Caco-2 (cell line): Measurements from ENCODE around the gene SPP1. TPM values are rescaled to one million over a fixed set of nuclear protein-coding genes. Genes with fewer than 3 reads are reported as not detected.

Experiments used
- BruUV-seq: library from RNA; stranded (reverse); fragments of 400-500 nt; replicated peaks from 2 replicates; lab custom pipeline; 2021; lab: Mats Ljungman, UMichigan
- CTCF ChIA-PET: fragments of 300-600 bp; sonication (Branson Sonifier 250); formaldehyde crosslinking; loops from one replicate; lab custom pipeline; 2022; ENCODE audit warnings: antibody characterized with exemption; lab: Charles Lee
- POLR2A ChIA-PET: fragments of 300-600 bp; sonication (Branson Sonifier 250); formaldehyde crosslinking; loops from one replicate; lab custom pipeline; 2022; ENCODE audit warnings: antibody characterized with exemption; lab: Charles Lee
- DNase-seq, 2 experiments: peaks; one replicate each; pipeline versions ENCODE4 v3.0.0 to v3.0.0-alpha.2; 2020 to 2022
- H3K27me3 ChIP-seq: replicated peaks from 2 replicates; pipeline ENCODE4 v1.6.0; 2011; ENCODE audit warnings: low read length; ENCODE audit not compliant: control insufficient read depth, insufficient read depth
- H3K36me3 ChIP-seq: 2 replicates; pipeline ENCODE4 v1.5.1; 2011; ENCODE audit warnings: low read length; ENCODE audit not compliant: control insufficient read depth, insufficient read depth
- H3K4me1 ChIP-seq: fragments of 250-450 bp; sonication (Bioruptor Pico); 2 replicates; pipeline ENCODE4 v1.5.1; 2020; ENCODE audit warnings: mild to moderate bottlenecking
- H3K4me3 ChIP-seq: 2 replicates; pipeline ENCODE4 v1.5.1; 2011; ENCODE audit warnings: low read depth, mild to moderate bottlenecking, control low read depth, low read length
- H3K9me3 ChIP-seq: fragments of 250-450 bp; sonication (Bioruptor Pico); 2 replicates; pipeline ENCODE4 v1.5.1; 2020; ENCODE audit warnings: mild to moderate bottlenecking, moderate library complexity
- H3K27ac Mint-ChIP-seq: one replicate; pipeline ENCODE4 v1.8.0; 2022; ENCODE audit warnings: mixed read lengths; ENCODE audit not compliant: unreplicated experiment
- H3K27me3 Mint-ChIP-seq: one replicate; pipeline ENCODE4 v1.8.0; 2022; ENCODE audit warnings: mixed read lengths; ENCODE audit not compliant: insufficient read depth, unreplicated experiment
- H3K36me3 Mint-ChIP-seq: one replicate; pipeline ENCODE4 v1.8.0; 2022; ENCODE audit warnings: mild to moderate bottlenecking, mixed read lengths; ENCODE audit not compliant: insufficient read depth, unreplicated experiment
- H3K4me1 Mint-ChIP-seq: one replicate; pipeline ENCODE4 v1.8.0; 2022; ENCODE audit warnings: low read depth, mixed read lengths; ENCODE audit not compliant: unreplicated experiment
- H3K4me3 Mint-ChIP-seq: one replicate; pipeline ENCODE4 v1.8.0; 2022; ENCODE audit warnings: mild to moderate bottlenecking, moderate library complexity, mixed read lengths; ENCODE audit not compliant: unreplicated experiment
- H3K9me3 Mint-ChIP-seq: one replicate; pipeline ENCODE4 v1.8.0; 2022; ENCODE audit warnings: mixed read lengths; ENCODE audit not compliant: unreplicated experiment
- intact Hi-C: fragments of 100-400 bp; cut with micrococcal nuclease; formaldehyde crosslinking; loops from one replicate; pipeline ENCODE4 v1.10.0; 2022; ENCODE audit not compliant: unreplicated experiment
- total RNA-seq: library from RNA; stranded (reverse); gene quantifications from 2 replicates; pipeline ENCODE4 v1.2.3, GENCODE V29; 2022
- TF ChIP-seq, protein P1 (sequence below), 2 experiments: fragments of 200-600 bp in 1 of 2; IDR thresholded peaks; 1 replicate in 1 of 2; 2 replicates in 1 of 2; pipeline versions ENCODE4 v1.5.1 to v1.8.0; 2011 to 2022; ENCODE audit warnings: antibody characterized with exemption in 1 of 2, control low read depth in 1 of 2, inconsistent platforms in 1 of 2, low read depth in 1 of 2, low read length in 1 of 2, mild to moderate bottlenecking in 1 of 2, moderate library complexity in 1 of 2; ENCODE audit not compliant: insufficient read depth in 1 of 2, severe bottlenecking in 1 of 2, unreplicated experiment in 1 of 2

The SPP1 gene
- total RNA-seq, 1 experiment from 2014 or later, result 0.77 TPM

DNA sequence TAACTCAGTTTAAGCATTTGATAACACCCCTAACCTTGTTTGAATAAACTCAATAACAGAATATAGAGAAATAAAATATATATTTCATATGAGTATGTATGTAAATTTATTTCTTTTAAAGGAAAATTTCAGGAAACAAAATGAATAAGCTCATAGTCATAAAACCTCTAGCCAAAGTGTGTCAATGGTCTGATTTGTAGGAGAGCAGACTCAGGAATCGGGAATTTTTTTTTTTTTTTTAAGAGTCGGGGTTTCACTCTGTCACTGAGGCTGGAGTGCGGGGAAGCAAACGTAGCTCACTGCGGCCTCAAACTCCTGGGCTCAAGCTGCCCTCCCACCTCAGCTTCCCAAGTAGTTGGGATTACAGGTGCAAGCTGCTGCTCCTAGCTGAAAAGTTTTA lies 34.4 kb downstream of the SPP1 start:
- no peak for DNase-seq
- H3K9me3 ChIP-seq, result no peaks in the 10 kb centered on the region

GRCh38 chr4:88010966-88011365 lies 35.5 kb downstream of the SPP1 start:
- no TSS peak for BruUV-seq
- ChIA-PET POLR2A (no interaction called here), CTCF (no interaction called here)
- H3K36me3 ChIP-seq, result no peaks in the 10 kb centered on the region
- no peak overlapping the region for H3K4me3 ChIP-seq
- Mint-ChIP-seq H3K36me3 (no peaks in the 10 kb centered on the region), H3K9me3 (no peaks in the 10 kb centered on the region), H3K4me1 (peaks cover 7% of the 10 kb centered on the region), H3K4me3 (no peak overlapping the region), H3K27ac (no peak overlapping the region), H3K27me3 (peaks cover 6% of the 10 kb centered on the region)
- intact Hi-C loops, result no loop called here
- TF ChIP-seq, protein P1, sequence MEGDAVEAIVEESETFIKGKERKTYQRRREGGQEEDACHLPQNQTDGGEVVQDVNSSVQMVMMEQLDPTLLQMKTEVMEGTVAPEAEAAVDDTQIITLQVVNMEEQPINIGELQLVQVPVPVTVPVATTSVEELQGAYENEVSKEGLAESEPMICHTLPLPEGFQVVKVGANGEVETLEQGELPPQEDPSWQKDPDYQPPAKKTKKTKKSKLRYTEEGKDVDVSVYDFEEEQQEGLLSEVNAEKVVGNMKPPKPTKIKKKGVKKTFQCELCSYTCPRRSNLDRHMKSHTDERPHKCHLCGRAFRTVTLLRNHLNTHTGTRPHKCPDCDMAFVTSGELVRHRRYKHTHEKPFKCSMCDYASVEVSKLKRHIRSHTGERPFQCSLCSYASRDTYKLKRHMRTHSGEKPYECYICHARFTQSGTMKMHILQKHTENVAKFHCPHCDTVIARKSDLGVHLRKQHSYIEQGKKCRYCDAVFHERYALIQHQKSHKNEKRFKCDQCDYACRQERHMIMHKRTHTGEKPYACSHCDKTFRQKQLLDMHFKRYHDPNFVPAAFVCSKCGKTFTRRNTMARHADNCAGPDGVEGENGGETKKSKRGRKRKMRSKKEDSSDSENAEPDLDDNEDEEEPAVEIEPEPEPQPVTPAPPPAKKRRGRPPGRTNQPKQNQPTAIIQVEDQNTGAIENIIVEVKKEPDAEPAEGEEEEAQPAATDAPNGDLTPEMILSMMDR (IDR thresholded peaks at IDR 0.05; ENCODE audit: insufficient read depth in 1 of 2, low read depth in 1 of 2, low read length in 1 of 2, severe bottlenecking in 1 of 2, unreplicated experiment in 1 of 2), result no peak
- no peaks in the 10 kb centered on the region for H3K4me1 ChIP-seq
- H3K27me3 ChIP-seq, result no peaks in the 10 kb centered on the region
- no peaks in the 10 kb centered on the region for H3K9me3 ChIP-seq
- DNase-seq, result no peak

More for the DNA sequence above, 34.4 kb downstream of the SPP1 start:
- intact Hi-C loops, result no loop called here
- no peaks in the 10 kb centered on the region for H3K36me3 Mint-ChIP-seq
- no TSS peak for BruUV-seq
- Histone ChIP-seq H3K27me3 (no peaks in the 10 kb centered on the region), H3K36me3 (no peaks in the 10 kb centered on the region), H3K4me3 (no peak overlapping the region), H3K4me1 (no peaks in the 10 kb centered on the region)
- peaks cover 6% of the 10 kb centered on the region for H3K27me3 Mint-ChIP-seq
- CTCF ChIA-PET, result interaction anchor here (0.7 kb wide), 1 partner anchor 653 kb away, joined by 3 read pairs; no protein-coding TSS in a partner anchor
- H3K9me3 Mint-ChIP-seq, result no peaks in the 10 kb centered on the region
- H3K4me1 Mint-ChIP-seq, result peaks cover 7% of the 10 kb centered on the region
- no peak overlapping the region for H3K4me3 Mint-ChIP-seq
- TF ChIP-seq, protein P1 (IDR thresholded peaks at IDR 0.05; ENCODE audit: insufficient read depth in 1 of 2, low read depth in 1 of 2, low read length in 1 of 2, severe bottlenecking in 1 of 2, unreplicated experiment in 1 of 2), result no peak
- POLR2A ChIA-PET, result no interaction called here
- H3K27ac Mint-ChIP-seq, result no peak overlapping the region

GRCh38 chr4:88012647-88013046 lies 37.1 kb downstream of the SPP1 start:
- intact Hi-C loops, result no loop called here

More at GRCh38 chr4:88012647-88013046, 37.1 kb downstream of the SPP1 start:
- BruUV-seq, result no TSS peak
- H3K4me1 Mint-ChIP-seq, result no peaks in the 10 kb centered on the region
- H3K27ac Mint-ChIP-seq, result no peak overlapping the region
- no peak overlapping the region for H3K4me3 Mint-ChIP-seq
- H3K36me3 Mint-ChIP-seq, result no peaks in the 10 kb centered on the region
- Histone ChIP-seq H3K4me1 (no peaks in the 10 kb centered on the region), H3K27me3 (no peaks in the 10 kb centered on the region), H3K36me3 (no peaks in the 10 kb centered on the region), H3K9me3 (no peaks in the 10 kb centered on the region), H3K4me3 (no peak overlapping the region)
- H3K9me3 Mint-ChIP-seq, result no peaks in the 10 kb centered on the region
- TF ChIP-seq, protein P1 (IDR thresholded peaks at IDR 0.05; ENCODE audit: insufficient read depth in 1 of 2, low read depth in 1 of 2, low read length in 1 of 2, severe bottlenecking in 1 of 2, unreplicated experiment in 1 of 2), result no peak
- ChIA-PET CTCF (no interaction called here), POLR2A (no interaction called here)
- no peaks in the 10 kb centered on the region for H3K27me3 Mint-ChIP-seq
- no peak for DNase-seq
